Pancreas (tissue), 10 donors: ENCODE results near the gene CEP170B. TPM values are rescaled to one million over a fixed set of nuclear protein-coding genes. Genes with fewer than 3 reads are reported as not detected.

Source experiments
- ATAC-seq, 4 donors: fragments of 200-7000 bp; cut with Tn5 transposase; one replicate each; pipeline versions ENCODE4 v1.8.0 to v1.9.1; 2020; ENCODE audit warnings: mild to moderate bottlenecking in 4 of 4, moderate library complexity in 4 of 4
- DNase-seq, 6 donors: peaks; one replicate each; pipeline ENCODE4 v3.0.0-alpha.2; 2020
- FAIRE-seq: peaks from 2 replicates; lab custom pipeline; 2012; peaks lifted over from hg19 to GRCh38; lab: Jason Lieb, UNC
- H3K27ac ChIP-seq, 4 donors: fragments of 200-600 bp; sonication (generic); 1 replicate in 3 of 4; 2 replicates in 1 of 4; pipeline versions ENCODE4 v1.5.0 to v1.8.0; 2020
- H3K27me3 ChIP-seq, 4 donors: fragments of 200-600 bp; one replicate each; pipeline ENCODE4 v1.8.0; 2021
- H3K36me3 ChIP-seq, 3 donors: fragments of 200-600 bp; sonication (generic) in 1 of 3; one replicate each; pipeline versions ENCODE4 v1.5.0 to v1.8.0; 2020 to 2021
- H3K4me1 ChIP-seq, 3 donors: fragments of 200-600 bp; one replicate each; pipeline ENCODE4 v1.8.0; 2021
- H3K4me3 ChIP-seq, 4 donors: fragments of 200-600 bp; sonication (generic) in 2 of 4; one replicate each; pipeline versions ENCODE4 v1.5.0 to v1.8.0; 2020 to 2021
- H3K9me3 ChIP-seq, 4 donors: fragments of 200-600 bp; one replicate each; pipeline ENCODE4 v1.8.0; 2021
- CTCF ChIP-seq, 4 donors: fragments of 200-600 bp; sonication (generic) in 3 of 4; IDR thresholded peaks; one replicate each; pipeline versions ENCODE4 v1.5.0 to v1.8.0; 2021; ENCODE audit warnings: antibody characterized with exemption in 4 of 4
- WGBS, 2 donors: extraction: QIAGEN DNeasy Blood & Tissue Kit; methylation state at CpG; one replicate each; pipeline ENCODE4 v1.1.7; 2013; 5-methylcytosine and 5-hydroxymethylcytosine counted together
- intact Hi-C, 3 donors: fragments of 100-400 bp; cut with DNase I; formaldehyde crosslinking; loops; one replicate each; pipeline versions ENCODE4 v1.11.1 to v1.14.2; 2022
- polyA plus RNA-seq, 2 donors: library from polyadenylated mRNA; stranded (reverse); fragments of 200-250 nt; gene quantifications; one replicate each; pipeline ENCODE4 v1.2.3, GENCODE V29; 2013
- total RNA-seq, 6 donors: library from RNA; stranded (reverse); fragmentation: NEBNext Ultra II Directional in 4 of 6; extraction: Animal tissue kit (Norgen Biotek cat#: 25700) in 4 of 6; gene quantifications; one replicate each; pipeline versions ENCODE4 v1.2.1 to v1.2.4, GENCODE V29; 2021 to 2023
- donor health status: healthy with polysubstance abuse.
- donor health status: DM: no; HTN: no; CAD: no; lungs with moderate emphysema.
- donor health status: DM: no; HTN: no; CAD: no.
- donor health status: control.
- donor health status: control.
- donor health status: Bipolar disorder and iron deficiency.
- donor health status: DM: yes; HTN: yes; CAD: no.
- donor health status: DM: no; HTN: no; CAD: no.
- donor health status: DM: no; HTN: no; CAD: no.
- donor health status: DM: yes; HTN: yes; CAD: no.

The CEP170B gene
- total and polyA plus RNA-seq, 8 donors, result 17.7 to 43.8 (median 21.9) TPM

- H3K27ac ChIP-seq, result peak overlapping the region; percentile 69 to 85 (median 84)
- DNase-seq (peak; percentile 67 to 92 (median 84)), FAIRE-seq (no peak)
These were observed 594 bp upstream of the CEP170B start for GRCh38 chr14:104864267-104865080.

GRCh38 chr14:104865631-104866441 lies 768 bp downstream of the CEP170B start:
- no peaks in the 10 kb centered on the region for H3K9me3 ChIP-seq
- peak; percentile 42 to 72 (median 65) for ATAC-seq
- peak overlapping the region; percentile 42 to 77 (median 74) for H3K4me3 ChIP-seq
- FAIRE-seq, result no peak
- H3K27ac ChIP-seq, result peak overlapping the region; percentile 41 to 58 (median 52)
- WGBS, 2 donors, result 0 to 2% methylated on average over 44 to 68 of the region's 68 CpGs
- no peak for TF ChIP-seq CTCF (IDR thresholded peaks at IDR 0.05)
- H3K27me3 ChIP-seq, result no peaks in the 10 kb centered on the region
- peak; percentile 55 to 88 (median 72) for DNase-seq
- intact Hi-C loops, result no loop called here
- no peaks in the 10 kb centered on the region for H3K36me3 ChIP-seq
- H3K4me1 ChIP-seq, result peaks cover 0 to 14% (median 4%) of the 10 kb centered on the region in 3 donors

More at GRCh38 chr14:104864267-104865080, 594 bp upstream of the CEP170B start:
- no peaks in the 10 kb centered on the region for H3K9me3 ChIP-seq
- peak; percentile 61 to 71 (median 66) for ATAC-seq
- no peak for TF ChIP-seq CTCF (IDR thresholded peaks at IDR 0.05)
- WGBS, 2 donors, result 0 to 1% methylated on average over 44 to 70 of the region's 70 CpGs
- no peaks in the 10 kb centered on the region for H3K36me3 ChIP-seq
- peak overlapping the region; percentile 44 to 77 (median 60) for H3K4me3 ChIP-seq
- H3K4me1 ChIP-seq, result peaks cover 0 to 14% (median 4%) of the 10 kb centered on the region in 3 donors
- intact Hi-C loops, result no loop called here
- H3K27me3 ChIP-seq, result no peaks in the 10 kb centered on the region

GRCh38 chr14:104866451-104867370 lies 1.6 kb downstream of the CEP170B start:
- FAIRE-seq, result no peak
- whole genome bisulfite sequencing, 2 donors, result 63 to 74% methylated on average over 12 of the region's 12 CpGs
- intact Hi-C loops, result no loop called here
- H3K27me3 ChIP-seq, result no peaks in the 10 kb centered on the region
- no peak for ATAC-seq
- H3K4me1 ChIP-seq, result peaks cover 0 to 14% (median 4%) of the 10 kb centered on the region in 3 donors
- H3K4me3 ChIP-seq, result peak overlapping the region; percentile 42 to 77 (median 74)
- H3K9me3 ChIP-seq, result no peaks in the 10 kb centered on the region
- no peak for TF ChIP-seq CTCF (IDR thresholded peaks at IDR 0.05)
- H3K36me3 ChIP-seq, result no peaks in the 10 kb centered on the region
- DNase-seq, result peak in 3 of 6 donors; percentile 10 to 52 (median 19)
- peak overlapping the region in 2 of 4 donors; percentile 41 to 55 for H3K27ac ChIP-seq

GRCh38 chr14:104867371-104868059 lies 2.4 kb downstream of the CEP170B start:
- Histone ChIP-seq H3K4me1 (peaks cover 0 to 14% (median 4%) of the 10 kb centered on the region in 3 donors), H3K4me3 (no peak overlapping the region), H3K36me3 (no peaks in the 10 kb centered on the region), H3K27ac (no peak overlapping the region), H3K9me3 (no peaks in the 10 kb centered on the region), H3K27me3 (no peaks in the 10 kb centered on the region)
- ATAC-seq, result no peak
- DNase-seq, result peak in 3 of 6 donors; percentile 12 to 63 (median 52)
- 84 to 89% methylated on average over 6 of the region's 6 CpGs for WGBS, 2 donors
- FAIRE-seq, result no peak
- intact Hi-C loops, result no loop called here
- TF ChIP-seq CTCF (IDR thresholded peaks at IDR 0.05), result no peak
